NCI-H524 treated with DMSO at 0.1 percent for 48 hours (cell line): ENCODE measurements around the gene RAB4A.

Experiments
- DNase-seq: peaks from one replicate; lab custom pipeline; 2025; lab: John Stamatoyannopoulos, UW

The RAB4A gene

GRCh38 chr1:229339086-229339485 is 68.2 kb downstream of the RAB4A start:
- no peak for DNase-seq

GRCh38 chr1:229339520-229339919 is 68.6 kb downstream of the RAB4A start:
- DNase-seq, result no peak

- DNase-seq, result no peak
These were observed 69.6 kb downstream of the RAB4A start for GRCh38 chr1:229340496-229340895.

GRCh38 chr1:229341774-229342655 is 71.1 kb downstream of the RAB4A start:
- no peak for DNase-seq

GRCh38 chr1:229342656-229343569 is 72.0 kb downstream of the RAB4A start, which contains the start of gene CCSAP:
Gene CCSAP, minus strand, starts transcription at chr1:229343047. Its CDS starts 582 bp downstream, at chr1:229342465.
- DNase-seq, result no peak

GRCh38 chr1:229344139-229344538 is 73.2 kb downstream of the RAB4A start:
- DNase-seq, result no peak

- DNase-seq, result no peak
These were observed 74.2 kb downstream of the RAB4A start for GRCh38 chr1:229344937-229345684.

- no peak for DNase-seq
These were observed 76.6 kb downstream of the RAB4A start for GRCh38 chr1:229347528-229347927.

GRCh38 chr1:229349463-229350385 is 78.8 kb downstream of the RAB4A start:
- no peak for DNase-seq

GRCh38 chr1:229352975-229353374 is 82.1 kb downstream of the RAB4A start:
- no peak for DNase-seq

- no peak for DNase-seq
These were observed 83.3 kb downstream of the RAB4A start for GRCh38 chr1:229354226-229354625.
